Measurements from ENCODE around the gene FOXP1. TPM values are rescaled to one million over a fixed set of nuclear protein-coding genes. Genes with fewer than 3 reads are reported as not detected.
A peak's percentile ranks its signal among the peaks of the same experiment; 100 is the strongest.

Gene FOXP1
- polyA plus RNA-seq, 6 donors from 2014 or later: 441 to 620 (median 523) TPM

GRCh38 chr3:71035886-71036285 lies 547.6 kb downstream of the FOXP1 start:
- peaks cover 34 to 53% of the 10 kb centered on the region in 2 donors for H3K36me3 Mint-ChIP-seq
- no peaks in the 10 kb centered on the region for H3K27me3 Mint-ChIP-seq
- ATAC-seq (ENCODE audit: low read depth in 2 of 2) (no peak), DNase-seq (no peak)
- peaks cover 66 to 87% (median 76%) of the 10 kb centered on the region in 3 donors for H3K4me1 Mint-ChIP-seq
- peak overlapping the region in 4 of 6 donors; percentile 73 to 99 (median 85) for H3K27ac Mint-ChIP-seq
- H3K4me3 Mint-ChIP-seq: no peak overlapping the region
- no peaks in the 10 kb centered on the region for H3K9me3 Mint-ChIP-seq

GRCh38 chr3:71035314-71035713 lies 548.2 kb downstream of the FOXP1 start:
- no peaks in the 10 kb centered on the region for H3K9me3 Mint-ChIP-seq
- H3K4me1 Mint-ChIP-seq: peaks cover 66 to 88% (median 77%) of the 10 kb centered on the region in 3 donors
- DNase-seq: no peak
- ATAC-seq (ENCODE audit: low read depth in 2 of 2): no peak
- H3K36me3 Mint-ChIP-seq: peaks cover 28 to 54% of the 10 kb centered on the region in 2 donors
- peak overlapping the region in 1 of 8 donors; percentile 54 for H3K4me3 Mint-ChIP-seq
- H3K27me3 Mint-ChIP-seq: no peaks in the 10 kb centered on the region
- H3K27ac Mint-ChIP-seq: peak overlapping the region; percentile 73 to 99 (median 89)

GRCh38 chr3:71033681-71034220 lies 549.8 kb downstream of the FOXP1 start:
- H3K27me3 Mint-ChIP-seq: no peaks in the 10 kb centered on the region
- H3K9me3 Mint-ChIP-seq: no peaks in the 10 kb centered on the region
- H3K36me3 Mint-ChIP-seq: peaks cover 28 to 50% of the 10 kb centered on the region in 2 donors
- H3K27ac Mint-ChIP-seq: peak overlapping the region; percentile 89 to 99 (median 96)
- DNase-seq (no peak), ATAC-seq (ENCODE audit: low read depth in 2 of 2) (no peak)
- H3K4me3 Mint-ChIP-seq: peak overlapping the region in 3 of 8 donors; percentile 27 to 47 (median 40)
- H3K4me1 Mint-ChIP-seq: peaks cover 63 to 90% (median 88%) of the 10 kb centered on the region in 3 donors

- H3K9me3 Mint-ChIP-seq: no peaks in the 10 kb centered on the region
- DNase-seq: peak; percentile 90
- peak; percentile 90 to 91 for ATAC-seq (ENCODE audit: low read depth in 2 of 2)
- peak overlapping the region; percentile 66 to 84 (median 79) for H3K4me3 Mint-ChIP-seq
- peak overlapping the region; percentile 98 to 100 (median 99) for H3K27ac Mint-ChIP-seq
- peaks cover 28 to 42% of the 10 kb centered on the region in 2 donors for H3K36me3 Mint-ChIP-seq
- H3K4me1 Mint-ChIP-seq: peaks cover 65 to 91% (median 90%) of the 10 kb centered on the region in 3 donors
- H3K27me3 Mint-ChIP-seq: no peaks in the 10 kb centered on the region
These were observed 551.5 kb downstream of the FOXP1 start for GRCh38 chr3:71031914-71032521.

GRCh38 chr3:71031181-71031580 lies 552.3 kb downstream of the FOXP1 start:
- Mint-ChIP-seq H3K4me1 (peaks cover 68 to 93% (median 93%) of the 10 kb centered on the region in 3 donors), H3K9me3 (no peaks in the 10 kb centered on the region), H3K36me3 (peaks cover 25 to 39% of the 10 kb centered on the region in 2 donors), H3K27ac (peak overlapping the region; percentile 98 to 100 (median 99)), H3K27me3 (no peaks in the 10 kb centered on the region), H3K4me3 (peak overlapping the region; percentile 66 to 84 (median 79))
- DNase-seq (peak; percentile 49), ATAC-seq (ENCODE audit: low read depth in 2 of 2) (peak; percentile 52 to 61)

- peak overlapping the region in 4 of 8 donors; percentile 16 to 83 (median 69) for H3K4me3 Mint-ChIP-seq
- peaks cover 64 to 93% (median 93%) of the 10 kb centered on the region in 3 donors for H3K4me1 Mint-ChIP-seq
- ATAC-seq (ENCODE audit: low read depth in 2 of 2): no peak
These were observed 552.8 kb downstream of the FOXP1 start for GRCh38 chr3:71030748-71031147.

GRCh38 chr3:71029770-71030169 lies 553.8 kb downstream of the FOXP1 start:
- Mint-ChIP-seq H3K4me3 (peak overlapping the region in 2 of 8 donors; percentile 27 to 30), H3K4me1 (peaks cover 64 to 93% (median 93%) of the 10 kb centered on the region in 3 donors), H3K27ac (peak overlapping the region; percentile 98 to 100 (median 99)), H3K9me3 (no peaks in the 10 kb centered on the region), H3K27me3 (no peaks in the 10 kb centered on the region), H3K36me3 (peaks cover 14 to 29% of the 10 kb centered on the region in 2 donors)
- ATAC-seq (ENCODE audit: low read depth in 2 of 2) (no peak), DNase-seq (no peak)

More at GRCh38 chr3:71030748-71031147, 552.8 kb downstream of the FOXP1 start:
- DNase-seq: no peak
- Mint-ChIP-seq H3K27me3 (no peaks in the 10 kb centered on the region), H3K9me3 (no peaks in the 10 kb centered on the region), H3K36me3 (peaks cover 21 to 35% of the 10 kb centered on the region in 2 donors), H3K27ac (peak overlapping the region; percentile 98 to 100 (median 99))

GRCh38 chr3:71028802-71029201 lies 554.7 kb downstream of the FOXP1 start:
- Mint-ChIP-seq H3K4me3 (peak overlapping the region in 3 of 8 donors; percentile 11 to 67 (median 40)), H3K9me3 (no peaks in the 10 kb centered on the region), H3K27me3 (no peaks in the 10 kb centered on the region), H3K27ac (peak overlapping the region; percentile 54 to 99 (median 91)), H3K36me3 (peaks cover 14 to 27% of the 10 kb centered on the region in 2 donors), H3K4me1 (peaks cover 55 to 94% (median 93%) of the 10 kb centered on the region in 3 donors)
- ATAC-seq (ENCODE audit: low read depth in 2 of 2) (no peak), DNase-seq (no peak)

GRCh38 chr3:71028184-71028583 lies 555.3 kb downstream of the FOXP1 start:
- peak overlapping the region; percentile 54 to 99 (median 80) for H3K27ac Mint-ChIP-seq
- no peak for ATAC-seq (ENCODE audit: low read depth in 2 of 2)
- H3K4me3 Mint-ChIP-seq: peak overlapping the region in 2 of 8 donors; percentile 5 to 17
- no peak for DNase-seq
- H3K36me3 Mint-ChIP-seq: peaks cover 20 to 25% of the 10 kb centered on the region in 2 donors
- H3K27me3 Mint-ChIP-seq: no peaks in the 10 kb centered on the region
- H3K9me3 Mint-ChIP-seq: no peaks in the 10 kb centered on the region
- H3K4me1 Mint-ChIP-seq: peaks cover 57 to 92% (median 90%) of the 10 kb centered on the region in 3 donors

- H3K4me3 Mint-ChIP-seq: peak overlapping the region in 2 of 8 donors; percentile 45 to 51
- peaks cover 24 to 33% of the 10 kb centered on the region in 2 donors for H3K36me3 Mint-ChIP-seq
- H3K27ac Mint-ChIP-seq: peak overlapping the region; percentile 26 to 99 (median 74)
- no peaks in the 10 kb centered on the region for H3K27me3 Mint-ChIP-seq
- H3K4me1 Mint-ChIP-seq: peaks cover 52 to 85% (median 85%) of the 10 kb centered on the region in 3 donors
- no peaks in the 10 kb centered on the region for H3K9me3 Mint-ChIP-seq
- ATAC-seq (ENCODE audit: low read depth in 2 of 2): no peak
- DNase-seq: no peak
These were observed 556.6 kb downstream of the FOXP1 start for GRCh38 chr3:71026634-71027578.

- DNase-seq (no peak), ATAC-seq (ENCODE audit: low read depth in 2 of 2) (no peak)
- no peaks in the 10 kb centered on the region for H3K27me3 Mint-ChIP-seq
- H3K36me3 Mint-ChIP-seq: peaks cover 20 to 22% of the 10 kb centered on the region in 2 donors
- peak overlapping the region; percentile 68 to 99 (median 89) for H3K27ac Mint-ChIP-seq
- H3K4me1 Mint-ChIP-seq: peaks cover 48 to 82% (median 79%) of the 10 kb centered on the region in 3 donors
- H3K9me3 Mint-ChIP-seq: no peaks in the 10 kb centered on the region
- H3K4me3 Mint-ChIP-seq: peak overlapping the region in 2 of 8 donors; percentile 14 to 30
These were observed 558.0 kb downstream of the FOXP1 start for GRCh38 chr3:71025516-71025915.

- Mint-ChIP-seq H3K4me1 (peaks cover 46 to 77% (median 76%) of the 10 kb centered on the region in 3 donors), H3K36me3 (peaks cover 16 to 22% of the 10 kb centered on the region in 2 donors), H3K4me3 (peak overlapping the region in 1 of 8 donors; percentile 30), H3K27me3 (no peaks in the 10 kb centered on the region), H3K27ac (peak overlapping the region; percentile 68 to 99 (median 89)), H3K9me3 (no peaks in the 10 kb centered on the region)
- ATAC-seq (ENCODE audit: low read depth in 2 of 2) (no peak), DNase-seq (no peak)
These were observed 558.5 kb downstream of the FOXP1 start for GRCh38 chr3:71025010-71025409.

Data from naive B cell (primary cell).